Measurements from ENCODE around the gene TMEM52.

The TMEM52 gene

DNA sequence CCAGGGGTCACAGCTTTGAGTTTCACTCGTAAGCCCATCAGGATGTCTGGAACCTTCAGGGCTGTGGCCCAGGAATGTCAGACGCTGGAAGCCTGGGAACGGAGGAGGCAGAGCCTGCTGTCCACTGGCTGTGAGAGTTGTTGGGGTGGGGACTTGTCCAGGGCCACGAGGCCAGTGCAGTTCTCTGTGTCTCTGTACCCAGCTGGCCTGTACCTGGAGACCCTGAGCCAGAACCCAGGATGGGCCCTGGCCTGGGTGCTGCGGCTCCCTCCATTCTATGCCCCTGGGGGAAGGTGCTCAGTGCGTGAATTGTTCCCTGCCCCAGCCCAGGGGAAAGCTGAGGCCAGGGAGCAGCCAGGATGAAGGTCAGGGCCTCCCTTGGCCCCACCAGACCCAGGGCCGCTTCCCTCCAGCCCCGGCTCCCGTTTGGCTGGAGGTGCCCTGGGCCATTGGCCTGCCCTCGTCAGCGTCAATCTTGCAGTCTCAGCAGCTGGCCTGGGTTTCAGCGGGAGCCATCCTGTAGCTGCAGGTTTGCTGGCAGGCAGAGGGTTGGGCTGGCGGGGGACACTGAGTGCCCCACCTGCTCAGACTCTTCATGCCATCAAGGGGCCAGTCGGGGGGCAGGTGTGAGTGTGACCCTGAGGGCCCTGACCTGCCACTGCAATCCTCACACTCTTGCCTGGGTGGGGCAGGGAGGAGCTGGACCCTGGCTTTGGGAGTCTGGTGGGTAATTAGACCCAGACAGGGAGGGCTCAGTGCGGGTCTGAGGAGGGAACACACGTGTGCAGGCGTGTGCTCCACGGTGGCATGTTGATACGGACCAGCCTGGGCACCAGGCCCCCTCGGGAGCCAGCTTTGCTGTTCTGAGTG is 4.7 kb downstream of the TMEM52 start:
- FAIRE-seq: no peak

DNA sequence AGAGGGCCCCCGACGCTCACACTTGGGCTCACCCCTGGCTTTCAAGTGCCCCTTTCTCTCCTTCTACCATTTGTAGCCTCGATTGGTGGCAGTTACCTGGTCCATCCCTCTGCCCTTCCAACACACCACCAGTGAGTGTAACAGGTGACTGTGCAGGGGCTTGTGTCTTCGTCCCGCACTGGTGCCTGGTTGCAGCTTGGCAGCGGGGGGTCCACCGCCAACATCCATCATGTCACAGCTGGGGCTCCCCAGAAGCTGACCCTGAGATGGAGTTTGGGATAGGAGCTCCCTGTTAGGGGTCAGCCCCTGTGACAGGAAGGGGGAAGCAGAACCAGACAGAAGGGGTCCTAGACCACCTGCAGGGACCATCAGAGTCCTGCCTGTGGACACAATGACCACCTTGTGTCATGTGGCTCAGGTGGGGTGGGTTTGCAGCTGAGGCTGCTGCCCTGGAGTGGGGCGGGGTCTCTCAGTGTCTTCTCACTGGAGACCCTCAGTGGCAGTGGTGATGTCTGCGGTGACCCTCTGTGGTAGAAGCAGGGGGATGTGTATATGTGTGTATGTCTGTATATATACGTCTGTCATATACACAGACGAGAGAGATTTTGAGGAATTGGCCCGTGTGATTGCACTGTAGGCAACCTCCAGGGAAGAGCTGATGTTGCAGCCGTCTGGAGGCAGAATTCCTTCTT is 7.6 kb downstream of the TMEM52 start:
- FAIRE-seq: no peak

DNA sequence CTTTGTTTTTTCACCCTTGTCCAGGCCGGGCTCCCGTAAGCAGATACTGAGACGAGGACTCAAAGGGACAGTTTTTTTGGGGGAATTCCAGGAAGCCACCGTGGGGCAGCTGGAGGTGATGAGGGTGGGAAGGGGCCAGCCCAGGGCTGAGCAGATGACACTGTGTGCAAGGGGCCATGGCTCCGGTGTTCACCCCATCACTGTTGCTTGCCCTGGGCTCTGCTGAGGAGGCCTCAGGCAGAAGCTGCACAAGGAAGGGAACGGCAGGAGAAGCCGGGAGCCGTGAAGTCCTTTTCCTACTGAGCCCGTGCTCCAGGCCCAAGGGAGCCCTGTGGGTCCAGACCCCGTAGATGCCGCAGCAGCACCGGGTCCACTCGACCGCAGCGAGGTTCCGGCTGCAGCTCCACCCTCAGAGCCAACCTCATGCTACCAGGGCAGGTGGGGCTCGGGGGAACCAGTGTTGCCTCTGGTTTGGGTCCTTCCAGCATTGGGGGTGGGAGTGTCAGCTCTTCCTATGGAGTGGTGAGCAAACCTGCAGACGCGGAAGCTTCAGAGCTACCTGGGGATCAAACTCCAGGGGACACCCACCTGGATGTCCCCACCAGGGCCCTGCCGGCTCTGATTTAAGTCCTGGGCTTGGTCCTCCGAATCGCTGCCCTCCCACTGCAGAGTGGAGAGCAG is 8.3 kb downstream of the TMEM52 start:
- FAIRE-seq: no peak

DNA sequence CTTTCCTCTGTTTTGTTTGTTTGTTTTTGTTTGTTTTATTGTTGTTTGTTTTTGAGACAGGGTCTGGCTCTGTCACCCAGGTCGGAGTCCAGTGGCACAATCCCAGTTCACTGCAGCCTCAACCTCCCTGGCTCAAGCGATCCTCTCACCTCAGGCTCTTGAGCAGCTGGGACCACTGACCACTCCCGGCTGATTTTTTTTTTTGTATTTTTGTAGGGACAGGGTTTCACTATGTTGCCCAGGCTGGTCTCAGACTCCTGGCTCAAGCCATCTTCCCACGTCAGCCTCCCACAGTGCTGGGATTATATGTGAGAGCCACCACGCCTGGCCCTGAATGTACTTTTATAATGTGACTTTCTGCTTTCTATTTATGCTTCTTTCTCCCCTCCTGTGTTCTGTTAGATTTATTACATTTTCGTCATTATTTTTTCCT is 9.0 kb downstream of the TMEM52 start:
- FAIRE-seq: no peak

DNA sequence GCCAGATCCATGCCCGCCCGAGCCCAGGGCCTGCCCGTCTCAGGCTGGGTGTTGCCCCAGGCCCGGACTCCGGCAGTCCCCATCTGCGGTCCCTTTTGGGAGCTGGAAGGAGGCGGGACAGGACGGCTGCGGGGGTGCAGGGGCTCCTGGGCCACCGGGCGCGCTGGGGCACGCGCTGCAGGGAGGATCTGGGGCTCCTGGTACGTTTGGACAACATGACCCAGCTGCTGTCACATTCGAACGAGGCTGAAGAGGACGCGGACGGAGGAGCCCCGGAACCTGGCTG is 10.6 kb downstream of the TMEM52 start:
- FAIRE-seq: no peak

DNA sequence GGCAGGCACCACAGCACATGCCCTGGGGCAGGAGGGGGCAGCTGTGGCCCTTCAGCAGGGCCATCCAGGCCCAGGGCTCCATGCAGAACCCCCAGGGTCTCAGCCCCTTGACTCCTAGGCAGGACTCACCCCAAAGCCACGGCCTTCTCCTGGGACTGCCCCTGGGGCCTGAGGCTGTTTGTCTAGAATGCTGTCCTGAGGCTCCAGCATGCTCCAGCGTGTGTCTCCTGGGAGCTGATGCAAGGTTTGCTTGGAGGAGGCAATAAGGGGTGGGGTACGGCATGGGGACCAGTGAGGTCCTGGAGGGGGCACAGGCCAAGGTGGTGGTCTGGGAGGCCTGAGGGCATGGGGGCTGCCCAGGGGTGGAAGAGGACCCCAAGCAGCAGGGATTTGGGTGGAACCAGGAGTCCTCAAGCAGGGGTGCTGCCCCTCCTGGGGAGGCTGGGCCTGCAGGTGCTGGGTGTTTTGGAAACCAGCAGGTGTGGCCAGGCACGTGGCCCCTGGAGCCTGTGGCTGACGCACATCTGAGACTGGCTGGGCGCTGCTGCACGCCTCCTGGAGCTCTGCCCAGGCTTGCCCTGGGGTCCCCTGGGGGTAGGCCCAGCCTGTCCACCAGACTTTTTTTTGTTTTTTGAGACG is 11.9 kb downstream of the TMEM52 start:
- FAIRE-seq: no peak

DNA sequence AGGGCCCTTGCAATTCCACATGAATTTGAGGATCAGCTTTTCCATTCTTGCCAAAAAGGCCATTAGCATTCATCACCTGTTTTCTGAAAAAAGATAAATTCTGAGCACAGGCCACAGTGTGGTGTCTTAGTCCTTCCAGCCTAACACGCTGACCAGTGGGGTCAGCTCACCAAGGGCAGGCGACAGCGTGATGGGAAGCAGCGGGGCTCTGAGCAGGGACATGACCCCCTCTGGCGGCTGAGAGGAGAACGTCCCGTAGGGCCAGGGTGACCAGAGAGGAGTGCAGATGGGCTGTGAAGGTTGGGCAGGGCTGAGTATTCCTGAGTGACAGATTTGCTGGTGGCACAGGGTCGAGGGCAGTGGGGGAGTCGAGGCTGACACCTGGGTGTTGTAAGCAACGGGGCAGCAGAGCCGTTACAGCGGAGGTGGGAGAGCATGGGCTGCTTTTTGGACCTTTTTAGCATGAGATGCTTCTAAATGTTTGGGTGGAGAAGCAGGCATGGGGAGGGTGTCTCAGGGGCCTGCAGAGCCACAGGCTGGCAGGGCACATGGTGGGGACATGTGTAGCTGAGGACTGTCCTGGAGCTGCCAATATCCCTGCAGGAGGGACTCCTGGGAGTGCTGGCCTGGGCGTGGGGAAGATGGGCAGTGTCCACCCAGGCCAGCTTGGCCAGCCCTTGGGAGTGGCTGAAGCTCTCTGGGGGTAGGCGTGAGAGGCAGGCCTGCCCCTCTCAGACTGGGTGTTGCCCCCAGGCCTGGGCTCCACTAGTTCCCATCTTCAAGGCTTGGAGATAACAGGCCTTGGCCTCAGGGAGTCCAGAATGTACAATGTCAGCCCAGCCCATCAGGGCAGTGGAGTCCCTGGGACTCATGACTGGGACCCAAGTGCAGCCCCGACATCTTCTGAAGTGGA is 12.6 kb downstream of the TMEM52 start:
- FAIRE-seq: peak; percentile 83

DNA sequence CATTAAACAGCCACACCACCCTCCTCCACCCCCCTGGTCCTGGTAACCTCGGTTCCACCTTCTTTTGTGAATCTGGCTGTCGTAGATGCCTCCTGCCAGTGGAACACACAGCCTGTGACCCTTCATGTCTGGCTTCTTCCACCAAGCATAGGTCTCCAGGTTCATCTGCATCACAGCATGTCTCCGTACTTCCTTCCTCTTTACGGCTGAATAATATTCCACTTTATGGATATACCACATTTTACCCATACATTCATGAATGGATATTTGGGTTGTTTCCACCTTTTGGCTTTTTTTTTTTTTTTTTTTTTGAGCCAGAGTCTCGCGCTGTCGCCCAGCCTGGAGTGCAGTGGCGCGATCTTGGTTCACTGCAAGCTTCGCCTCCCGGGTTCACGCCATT is 15.9 kb downstream of the TMEM52 start:
- no peak for FAIRE-seq

DNA sequence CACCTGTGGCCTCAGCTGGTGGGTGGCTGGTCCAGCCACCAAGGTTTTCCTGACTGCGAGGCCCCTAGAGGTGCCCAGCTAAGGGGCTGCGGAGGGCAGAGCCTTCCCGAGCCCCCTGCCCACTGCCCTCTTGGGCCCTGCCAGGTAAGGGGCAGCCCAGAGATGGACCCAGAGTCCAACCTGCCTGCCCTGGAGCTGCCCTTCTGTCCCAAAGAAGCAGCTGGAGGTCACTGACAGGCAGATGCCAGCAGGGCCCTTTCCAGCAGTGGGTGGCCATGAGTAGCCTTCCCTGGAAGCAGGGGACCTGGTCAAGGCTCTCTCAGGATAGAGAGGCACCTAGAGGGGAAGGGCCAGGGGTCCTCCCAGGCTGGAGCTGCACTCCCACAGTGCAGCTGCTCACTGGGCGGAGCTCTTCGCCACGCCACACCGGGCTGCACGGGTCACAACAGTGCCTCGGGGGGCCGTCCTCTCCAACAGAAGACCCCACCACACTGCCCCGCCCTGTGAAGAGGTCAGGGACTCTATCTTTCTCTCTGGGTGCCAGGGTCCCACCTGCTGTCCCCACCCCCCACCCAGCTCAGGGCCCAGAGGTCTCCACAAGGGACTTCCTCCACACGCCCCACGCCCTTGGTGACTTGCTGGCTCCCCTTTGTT is 17.3 kb downstream of the TMEM52 start:
- no peak for FAIRE-seq

DNA sequence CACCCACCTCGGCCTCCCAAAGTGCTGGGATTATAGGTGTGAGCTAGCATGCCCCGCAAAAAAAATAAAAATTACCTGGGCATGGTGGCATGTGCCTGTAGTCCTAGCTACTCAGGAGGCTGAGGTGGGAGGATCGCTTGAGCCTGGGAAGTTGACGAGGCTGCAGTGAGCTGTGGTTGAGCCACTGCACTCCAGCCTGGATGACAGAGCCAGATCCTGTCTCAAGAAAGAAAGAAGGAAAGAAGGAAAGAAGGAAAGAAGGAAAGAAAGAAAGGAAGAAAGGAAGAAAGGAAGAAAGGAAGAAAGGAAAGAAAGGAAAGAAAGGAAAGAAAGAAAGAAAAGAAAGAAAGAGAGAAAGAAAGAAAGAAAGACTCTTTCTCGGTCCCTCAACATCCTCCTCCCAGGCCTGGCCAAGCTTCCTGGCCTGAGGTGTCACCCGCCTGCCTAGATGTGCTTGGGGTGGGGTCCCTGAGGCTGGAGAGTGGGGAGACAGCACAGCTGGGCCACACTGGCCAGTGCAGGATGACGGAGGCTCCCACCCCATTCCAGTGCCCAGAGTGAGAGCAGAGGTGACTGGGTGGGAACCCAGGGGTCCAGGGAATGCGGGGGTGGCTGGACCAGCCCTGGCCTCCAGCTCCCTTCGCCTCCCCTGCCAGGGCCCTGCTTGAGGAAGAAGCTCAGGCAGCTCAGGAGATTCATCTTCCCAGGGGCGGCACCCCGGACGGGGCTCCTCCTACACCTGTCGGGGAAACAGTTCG is 18.0 kb downstream of the TMEM52 start:
- FAIRE-seq: no peak

DNA sequence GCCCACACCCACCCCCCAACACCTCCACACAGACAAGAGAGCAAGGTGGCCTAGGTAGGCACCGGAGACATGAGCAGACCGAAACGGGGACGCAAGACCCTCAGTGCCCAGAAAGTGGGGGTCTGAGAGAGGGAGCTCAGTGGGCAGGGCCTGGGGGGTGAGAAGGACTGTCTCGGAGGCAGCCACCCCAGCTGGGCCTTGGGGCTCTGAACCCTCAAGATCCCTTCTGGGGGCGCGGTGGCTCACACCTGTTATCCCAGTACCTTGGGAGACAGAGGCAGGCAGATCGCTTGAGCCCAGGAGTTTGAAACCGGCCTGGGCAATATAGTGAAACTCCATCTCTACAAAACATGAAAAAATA is 19.1 kb downstream of the TMEM52 start:
- no peak for FAIRE-seq

DNA sequence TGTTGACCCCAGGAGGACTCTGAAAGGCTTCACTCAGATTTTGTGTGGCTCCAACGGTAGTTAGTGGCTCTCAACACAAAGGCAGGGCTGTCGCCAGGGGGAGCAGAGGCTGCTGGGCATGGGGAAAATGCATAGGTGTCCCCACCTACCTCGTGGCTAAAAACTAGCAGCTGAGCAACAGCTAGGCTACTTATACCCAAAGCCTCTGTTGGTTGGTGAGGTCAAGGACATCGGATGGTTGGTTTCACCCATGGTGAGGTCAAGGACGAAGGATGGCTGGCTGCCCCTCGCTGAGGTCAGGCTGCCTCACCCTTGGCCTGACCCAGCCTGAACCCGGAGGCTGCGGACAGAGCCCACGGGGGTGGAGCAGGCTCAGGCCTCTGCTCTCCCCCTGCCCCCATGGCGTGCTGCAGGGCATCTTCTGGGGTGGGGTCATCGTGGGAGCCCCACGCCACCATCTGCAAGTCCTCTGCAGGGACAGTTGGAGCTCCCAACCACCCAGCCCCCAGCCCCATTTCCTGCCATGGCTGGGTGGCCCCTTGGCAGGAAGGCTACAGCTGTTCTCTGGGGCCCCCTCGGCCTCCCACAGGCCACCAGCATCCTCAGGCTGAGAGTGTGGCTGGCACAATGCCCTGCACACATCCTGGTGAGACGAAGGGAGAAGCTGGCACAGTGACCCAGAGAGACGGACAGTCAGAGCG is 19.7 kb downstream of the TMEM52 start:
- FAIRE-seq: no peak

DNA sequence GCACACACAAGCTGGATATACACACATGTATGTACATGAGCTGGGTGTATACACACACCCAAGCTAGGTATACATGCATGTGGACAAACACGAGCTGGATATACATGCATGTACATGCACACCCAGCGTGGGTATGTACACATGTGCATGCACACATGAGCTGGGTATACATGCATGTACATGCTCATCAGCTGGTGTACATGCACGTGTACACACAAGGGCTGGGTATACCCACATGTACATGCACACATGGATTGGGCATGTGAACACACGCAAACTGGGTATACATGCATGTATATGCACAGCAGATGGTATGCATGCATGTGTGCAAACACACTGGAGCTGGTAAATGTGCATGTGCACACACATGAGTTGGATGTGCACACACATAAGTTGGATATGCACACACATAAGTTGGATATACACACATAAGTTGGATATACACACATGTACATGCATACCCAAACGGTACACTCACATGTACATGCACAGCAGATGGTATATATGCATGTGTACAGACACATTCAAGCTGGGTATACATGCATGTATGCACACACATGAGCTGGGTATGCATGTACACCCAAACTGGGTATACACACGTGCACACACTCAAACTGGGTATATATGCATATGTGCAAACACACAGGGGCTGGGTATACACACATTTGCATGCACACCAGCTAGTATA is 20.7 kb downstream of the TMEM52 start:
- FAIRE-seq: no peak

DNA sequence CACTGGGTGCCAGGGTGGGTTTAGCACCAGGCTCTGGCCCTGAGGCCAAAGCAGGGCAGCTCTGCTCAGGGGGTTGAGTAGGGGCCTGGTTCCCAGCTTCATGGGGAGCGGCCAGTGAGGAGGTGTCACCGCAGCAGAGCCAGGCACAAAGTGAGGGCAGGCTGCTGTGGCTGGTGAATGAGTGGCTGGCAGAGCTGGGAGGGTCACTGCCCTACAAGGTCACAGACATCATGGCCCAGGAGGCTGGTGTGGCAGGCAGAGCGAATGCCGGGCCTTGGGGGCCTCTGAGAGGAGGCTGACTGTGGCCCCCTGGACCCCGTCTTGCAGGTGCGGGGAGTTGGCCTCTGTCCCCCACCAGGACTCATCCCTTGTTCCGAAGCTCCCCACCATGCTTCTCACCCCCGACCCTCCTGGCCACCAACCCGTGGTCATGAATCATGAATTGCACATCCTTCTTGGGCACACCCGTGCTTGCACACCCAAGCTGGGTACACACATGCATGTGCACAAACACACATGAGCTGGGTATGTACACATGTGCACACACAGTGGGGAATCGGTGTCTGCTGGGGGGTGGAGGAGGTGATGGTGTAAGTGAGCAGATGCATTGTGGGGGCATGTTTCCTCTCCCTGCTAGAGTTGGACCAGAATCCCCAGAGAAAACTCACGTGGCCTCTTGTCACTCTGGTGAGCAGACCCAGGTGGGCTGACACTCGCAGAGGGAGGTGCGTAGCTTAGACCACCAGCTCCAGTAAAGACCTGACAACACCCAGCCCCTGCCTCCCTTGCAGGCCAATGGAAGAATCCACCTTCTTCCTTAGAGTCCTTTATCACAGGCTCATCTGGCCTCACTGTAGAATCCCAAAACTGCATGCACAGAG is 23.4 kb downstream of the TMEM52 start:
- no peak for FAIRE-seq

DNA sequence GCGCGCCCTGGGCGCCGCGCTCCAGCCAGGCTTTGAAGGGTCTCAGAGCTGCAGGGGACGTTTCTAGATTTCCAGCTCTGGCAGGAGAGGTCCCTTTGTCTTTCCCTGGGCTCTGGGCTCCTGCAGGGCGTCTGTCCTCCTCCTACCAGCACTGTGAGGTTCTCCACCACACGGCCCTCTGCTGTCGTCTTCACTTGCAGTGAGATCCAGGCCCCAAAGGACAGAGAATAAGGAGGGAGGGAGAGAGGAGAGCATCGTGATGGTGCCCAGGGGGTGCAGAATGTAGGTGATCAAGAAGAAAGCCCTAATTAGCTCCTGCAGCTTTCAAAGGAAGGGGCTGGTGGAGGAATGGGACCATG is 24.0 kb downstream of the TMEM52 start:
- no peak for FAIRE-seq

DNA sequence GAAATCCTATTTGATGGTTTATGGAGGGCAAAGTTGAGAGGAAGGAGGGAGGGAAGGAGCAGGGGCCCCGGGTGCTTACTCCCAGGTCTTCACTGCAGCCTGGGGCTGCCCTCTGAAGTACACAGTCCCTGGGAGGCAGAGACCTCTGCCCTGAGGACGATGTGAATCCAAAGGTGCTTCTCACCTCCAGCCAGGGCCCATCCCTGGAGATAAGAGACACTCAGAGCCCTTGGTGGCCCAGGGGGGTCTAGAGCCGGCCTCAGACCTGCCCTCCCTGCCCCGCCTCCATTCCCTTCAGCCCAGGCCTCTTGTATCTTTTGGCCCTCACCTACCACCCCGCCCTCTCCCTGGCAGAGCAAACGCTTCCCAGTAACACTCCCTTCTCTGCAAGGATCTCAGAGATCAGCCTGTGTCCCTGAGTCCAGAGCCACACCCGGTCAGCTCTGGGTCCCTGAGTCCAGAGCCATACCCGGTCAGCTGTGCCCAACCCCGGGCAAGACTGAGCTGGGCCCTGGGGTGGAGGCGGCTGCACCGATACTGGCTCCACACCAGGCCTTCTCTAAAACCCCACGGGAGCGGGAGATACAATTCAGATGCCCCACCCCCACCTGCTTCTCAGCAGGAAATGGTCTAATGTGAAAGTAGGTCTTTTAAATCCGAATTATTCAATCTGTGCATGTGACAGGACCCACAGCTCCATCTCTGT is 24.6 kb downstream of the TMEM52 start:
- no peak for FAIRE-seq

DNA sequence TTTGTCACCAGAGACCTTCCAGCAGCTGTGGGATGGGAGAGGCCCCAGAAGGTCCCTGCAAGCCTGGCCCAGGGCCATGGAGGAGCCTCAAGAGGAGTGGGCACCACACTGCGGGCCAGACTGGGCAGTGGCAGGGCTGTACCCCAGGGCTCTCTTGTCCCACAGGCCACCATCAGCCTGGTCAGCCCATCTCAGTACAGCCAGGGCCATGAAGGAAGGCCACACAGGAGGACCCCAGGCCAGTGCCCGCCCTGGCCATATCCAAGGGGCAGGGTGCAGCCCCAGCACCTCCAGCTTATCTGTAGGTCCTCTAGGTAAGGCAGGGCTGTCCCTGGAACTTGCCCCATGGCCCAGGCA is 25.1 kb downstream of the TMEM52 start:
- FAIRE-seq: no peak

DNA sequence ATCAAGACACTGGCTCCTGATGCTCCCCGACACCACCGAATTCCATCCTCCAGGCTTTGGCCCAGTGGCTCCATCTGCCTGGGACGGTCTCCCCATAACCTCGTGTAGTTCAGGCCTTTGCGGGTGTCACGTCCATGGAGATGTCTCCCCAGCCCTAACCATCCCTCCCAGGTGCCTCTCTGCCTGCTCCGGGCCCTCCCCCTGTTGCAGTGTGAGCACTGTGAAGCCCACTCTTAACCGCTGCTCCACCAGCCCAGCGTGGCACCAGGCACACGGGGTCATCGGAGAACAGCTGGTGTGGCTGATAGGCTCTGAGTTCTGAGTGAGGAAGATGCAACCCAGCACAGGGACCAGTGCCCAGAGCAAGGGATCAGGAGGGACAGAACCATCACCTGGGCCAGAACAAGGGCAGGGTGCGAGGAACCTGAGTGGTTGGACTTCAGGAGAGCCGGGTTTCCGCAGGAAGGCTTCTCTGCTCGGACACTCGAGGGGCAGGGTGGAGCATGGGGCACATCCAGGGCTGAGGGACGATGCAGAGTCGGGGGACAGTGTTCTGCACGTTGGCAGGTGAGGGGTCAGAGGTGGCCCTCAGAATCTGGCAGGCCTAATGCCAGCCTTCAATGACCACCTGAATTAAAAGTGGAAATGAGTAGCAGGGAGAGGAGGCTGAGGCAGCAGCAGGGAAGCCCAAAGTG is 25.6 kb downstream of the TMEM52 start:
- FAIRE-seq: no peak
